AG09309 (cell line): ENCODE data around the gene CATSPERE.

Experiments used
- DNase-seq: peaks from one replicate; pipeline ENCODE4 v3.0.0-alpha.2; 2010; ENCODE audit warnings: low read depth
- H3K4me3 ChIP-seq: 2 replicates; pipeline ENCODE4 v1.5.1; 2011; ENCODE audit warnings: mild to moderate bottlenecking, low read depth, low read length, moderate library complexity; ENCODE audit not compliant: control insufficient read depth
- CTCF ChIP-seq: IDR thresholded peaks from 2 replicates; pipeline ENCODE4 v1.5.1; 2011; ENCODE audit warnings: mild to moderate bottlenecking, low read depth, low read length, inconsistent platforms; ENCODE audit not compliant: insufficient read depth, control insufficient read depth; ENCODE audit errors: missing control alignments

CATSPERE gene

DNA sequence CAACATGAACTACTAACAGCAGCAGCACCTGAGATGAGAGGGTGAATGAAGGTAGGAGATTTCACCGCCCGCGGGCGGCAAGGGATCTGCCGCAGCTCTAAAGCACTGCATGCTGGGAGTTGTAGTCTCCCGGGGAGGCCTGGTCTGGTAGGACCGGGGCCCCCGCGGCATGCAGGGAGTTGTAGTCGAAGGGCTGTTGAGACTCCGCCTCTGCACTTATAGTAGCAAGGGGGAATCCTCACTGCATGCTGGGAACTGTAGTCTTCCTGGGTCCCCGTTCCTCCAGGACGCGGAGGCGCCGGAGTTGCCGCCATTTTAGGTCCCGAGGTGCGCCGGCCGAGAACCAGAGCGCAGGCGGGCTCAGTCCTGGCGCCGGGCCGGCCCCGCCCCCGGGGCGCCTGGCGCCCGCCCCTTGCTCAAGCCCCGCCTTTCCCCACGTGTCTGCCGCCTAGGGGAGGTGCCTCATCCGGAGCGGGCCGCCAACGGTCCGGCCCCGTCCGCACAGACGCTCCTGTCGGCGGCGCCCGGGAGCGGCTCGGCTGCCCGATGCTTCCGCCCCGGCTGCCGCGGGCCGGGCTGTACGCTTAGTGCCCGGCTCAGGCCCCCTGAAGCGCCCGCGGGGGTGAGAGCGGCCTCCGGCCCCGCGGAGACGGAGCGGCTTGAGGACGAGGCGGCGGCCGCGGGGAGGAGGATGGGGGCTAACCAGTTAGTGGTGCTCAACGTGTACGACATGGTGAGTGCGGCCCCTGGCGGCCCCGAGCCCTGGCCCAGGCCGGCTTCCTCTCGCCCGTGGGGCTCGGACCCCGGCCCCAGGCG is 191.8 kb downstream of the CATSPERE start, which contains the start of gene DESI2:
Gene DESI2, plus strand, starts transcription at position 504 of the 816 bp plus-strand sequence. Its CDS starts 188 bp downstream, at position 692.
- DNase-seq: peak; percentile 99
- peak; percentile 32 for TF ChIP-seq CTCF
- peak within 1 kb of the TSS; percentile 58 for H3K4me3 ChIP-seq

DNA sequence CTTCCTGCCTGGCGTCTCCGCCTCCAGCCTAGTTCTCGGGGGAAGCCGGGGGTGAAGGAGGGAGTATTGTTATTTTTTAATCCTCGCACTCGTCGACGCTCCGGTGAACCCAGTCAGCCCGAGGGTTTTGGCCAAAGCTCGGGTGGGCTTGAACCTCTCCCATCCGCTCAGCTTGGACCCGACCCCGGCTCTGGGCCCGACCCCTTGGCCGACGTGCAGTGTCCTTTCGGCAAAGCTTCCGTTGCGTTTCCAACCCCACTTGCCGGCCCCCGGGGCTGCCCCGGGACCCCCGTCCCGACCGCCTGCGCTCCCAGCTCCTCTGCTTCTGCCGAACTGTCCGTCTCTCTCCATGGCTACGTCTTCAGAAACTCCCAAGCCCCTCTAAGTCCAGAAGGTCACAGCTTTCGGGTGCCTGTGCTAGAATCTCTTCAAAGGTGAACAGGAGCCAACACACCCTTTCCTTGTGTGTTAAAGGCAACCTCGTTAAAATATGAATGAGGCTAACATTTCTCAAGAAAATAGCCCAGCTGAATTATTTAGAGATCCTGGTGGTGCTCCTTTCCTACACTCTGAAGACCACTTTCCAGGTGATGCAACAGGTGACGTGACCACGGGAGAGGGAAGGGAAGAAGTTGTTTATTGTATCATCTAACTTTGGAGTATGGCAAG is 192.5 kb downstream of the CATSPERE start:
- no peak for DNase-seq
- no peak for TF ChIP-seq CTCF
- peak overlapping the region; percentile 49 for H3K4me3 ChIP-seq

DNA sequence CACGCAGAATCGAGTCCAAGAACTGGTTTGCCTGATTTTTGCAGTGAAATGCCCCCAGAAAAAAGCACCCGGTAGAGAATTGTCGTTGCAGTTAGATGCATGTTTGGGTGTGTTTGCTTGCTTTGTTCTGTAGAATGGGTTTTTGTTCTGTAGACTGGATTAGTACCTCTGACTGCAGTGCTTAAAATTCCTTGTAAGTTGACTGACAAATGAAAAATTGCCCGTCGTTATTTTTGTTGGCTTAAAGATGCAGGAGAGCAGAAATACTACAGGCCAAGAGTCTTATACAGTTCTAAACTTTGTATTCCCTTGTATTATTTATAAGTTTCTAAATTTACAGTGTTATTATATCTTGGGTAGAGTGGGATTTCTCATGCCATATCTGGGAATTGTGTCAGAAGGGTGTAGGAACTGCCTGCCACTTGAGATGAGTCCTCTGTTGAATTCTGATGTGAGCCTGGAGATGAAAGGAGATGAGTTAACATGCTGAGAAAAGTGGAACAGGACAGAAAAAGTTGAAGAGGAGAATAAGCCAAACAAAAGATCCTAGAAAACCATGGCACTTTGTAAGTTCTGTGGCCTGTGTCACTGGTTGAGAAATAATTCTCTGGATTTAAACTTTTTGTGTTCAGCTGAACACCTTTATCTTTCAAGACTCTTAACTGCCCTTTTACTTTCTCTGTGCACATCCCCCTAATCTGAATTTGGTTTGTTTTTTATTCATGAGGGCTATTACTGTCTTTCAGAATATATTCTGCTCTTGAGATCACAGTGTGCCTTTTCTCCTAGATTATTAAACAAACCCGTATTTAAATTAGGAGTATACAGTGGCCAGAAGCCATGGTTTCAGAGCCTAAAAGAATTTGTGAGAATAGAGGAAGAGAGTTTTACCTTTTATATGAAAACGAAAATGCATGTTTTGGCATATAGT is 193.3 kb downstream of the CATSPERE start:
- DNase-seq: no peak
- no peak for TF ChIP-seq CTCF
- peak overlapping the region; percentile 49 for H3K4me3 ChIP-seq

DNA sequence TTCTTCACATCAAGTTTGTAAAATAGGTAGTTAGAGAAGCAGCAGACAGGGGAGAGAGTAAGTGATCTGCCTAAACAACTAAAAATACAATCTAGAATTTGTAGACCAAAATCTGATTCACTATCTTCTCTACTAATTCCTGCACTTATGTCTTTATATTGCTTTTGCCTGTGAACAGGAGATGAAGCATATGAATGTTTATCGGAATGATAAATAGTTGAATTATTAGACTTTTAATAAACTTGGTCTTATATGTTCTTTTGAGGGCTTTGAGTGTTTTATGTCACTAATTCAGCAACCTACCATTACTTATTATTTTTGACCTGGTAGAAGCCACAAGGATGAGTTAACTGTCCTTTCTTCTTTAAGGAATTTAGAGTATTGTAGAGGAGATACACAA is 194.1 kb downstream of the CATSPERE start:
- DNase-seq: no peak
- no peak overlapping the region for H3K4me3 ChIP-seq
- no peak for TF ChIP-seq CTCF

DNA sequence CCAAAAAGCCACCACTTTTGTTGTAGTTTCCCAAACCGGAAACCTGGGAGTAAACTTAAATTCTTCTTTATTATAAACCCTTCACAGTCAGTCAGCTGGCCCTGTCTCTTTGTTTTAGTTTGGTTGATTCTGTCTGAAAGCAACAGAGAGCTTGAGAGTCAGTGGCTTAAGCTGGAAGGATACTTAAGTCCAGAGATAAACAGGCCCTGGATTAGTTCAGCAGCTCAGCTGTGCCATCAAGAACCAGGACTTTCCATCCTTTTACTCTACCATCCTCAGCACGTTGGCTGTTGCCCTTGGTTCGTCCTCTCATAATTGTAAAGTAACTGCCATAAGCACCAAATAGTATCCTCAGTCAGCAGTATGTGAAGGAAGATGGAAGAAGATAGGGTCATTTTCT is 196.3 kb downstream of the CATSPERE start:
- no peak for TF ChIP-seq CTCF
- no peak overlapping the region for H3K4me3 ChIP-seq
- no peak for DNase-seq

DNA sequence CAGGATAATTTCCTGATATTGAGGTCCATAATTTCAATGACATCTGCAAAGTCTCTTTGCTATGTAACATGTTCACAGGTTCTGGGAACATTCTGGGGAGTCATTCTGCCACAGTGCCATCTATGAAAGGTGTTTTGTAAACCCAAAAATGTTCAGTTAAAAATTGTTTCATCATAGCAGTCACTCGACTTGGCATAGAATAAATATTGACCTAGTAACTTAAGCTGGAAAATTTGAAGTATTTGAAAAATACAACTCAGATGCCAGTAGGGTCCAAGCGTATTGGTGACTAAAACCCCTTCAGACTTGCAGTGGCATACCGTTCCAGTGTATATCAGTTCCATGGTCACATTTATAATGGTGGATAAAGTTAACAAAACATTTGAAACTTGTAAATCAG is 198.6 kb downstream of the CATSPERE start:
- DNase-seq: no peak
- H3K4me3 ChIP-seq: no peak overlapping the region
- TF ChIP-seq CTCF: no peak
